Type B pancreatic cell (in vitro differentiated cells): ENCODE measurements around the gene DNAJA3. TPM values are rescaled to one million over a fixed set of nuclear protein-coding genes. Genes with fewer than 3 reads are reported as not detected.
A peak's percentile ranks its signal among the peaks of the same experiment; 100 is the strongest.

Experiments used
- DNase-seq: peaks from one replicate; pipeline ENCODE4 v3.0.0; 2021; ENCODE audit warnings: mixed read lengths; ENCODE audit not compliant: unreplicated experiment; ENCODE audit errors: extremely low spot score
- H3K27ac Mint-ChIP-seq: 2 replicates; pipeline ENCODE4 v1.8.0; 2021; ENCODE audit warnings: mild to moderate bottlenecking, mixed read lengths
- H3K27me3 Mint-ChIP-seq: 2 replicates; pipeline ENCODE4 v1.8.0; 2021; ENCODE audit warnings: mixed read lengths
- H3K36me3 Mint-ChIP-seq: 2 replicates; pipeline ENCODE4 v1.8.0; 2021; ENCODE audit warnings: mixed read lengths
- H3K4me1 Mint-ChIP-seq: one replicate; pipeline ENCODE4 v1.8.0; 2021; ENCODE audit warnings: mixed read lengths; ENCODE audit not compliant: unreplicated experiment
- H3K4me3 Mint-ChIP-seq: 2 replicates; pipeline ENCODE4 v1.8.0; 2021; ENCODE audit warnings: mild to moderate bottlenecking, mixed read lengths
- H3K9me3 Mint-ChIP-seq: 2 replicates; pipeline ENCODE4 v1.8.0; 2021; ENCODE audit warnings: mixed read lengths
- total RNA-seq: library from RNA; stranded (reverse); gene quantifications from 2 replicates; pipeline ENCODE4 v1.2.1, GENCODE V29; 2021; ENCODE audit warnings: low replicate concordance
- TF ChIP-seq, protein P1 (sequence below): fragments of 200-600 bp; sonication (generic); conservative IDR thresholded peaks from 2 replicates; pipeline ENCODE4 v1.5.0; 2021; ENCODE audit warnings: antibody characterized with exemption, mild to moderate bottlenecking

Gene DNAJA3
- total RNA-seq, 1 donor from 2014 or later = 46.5 TPM

DNA sequence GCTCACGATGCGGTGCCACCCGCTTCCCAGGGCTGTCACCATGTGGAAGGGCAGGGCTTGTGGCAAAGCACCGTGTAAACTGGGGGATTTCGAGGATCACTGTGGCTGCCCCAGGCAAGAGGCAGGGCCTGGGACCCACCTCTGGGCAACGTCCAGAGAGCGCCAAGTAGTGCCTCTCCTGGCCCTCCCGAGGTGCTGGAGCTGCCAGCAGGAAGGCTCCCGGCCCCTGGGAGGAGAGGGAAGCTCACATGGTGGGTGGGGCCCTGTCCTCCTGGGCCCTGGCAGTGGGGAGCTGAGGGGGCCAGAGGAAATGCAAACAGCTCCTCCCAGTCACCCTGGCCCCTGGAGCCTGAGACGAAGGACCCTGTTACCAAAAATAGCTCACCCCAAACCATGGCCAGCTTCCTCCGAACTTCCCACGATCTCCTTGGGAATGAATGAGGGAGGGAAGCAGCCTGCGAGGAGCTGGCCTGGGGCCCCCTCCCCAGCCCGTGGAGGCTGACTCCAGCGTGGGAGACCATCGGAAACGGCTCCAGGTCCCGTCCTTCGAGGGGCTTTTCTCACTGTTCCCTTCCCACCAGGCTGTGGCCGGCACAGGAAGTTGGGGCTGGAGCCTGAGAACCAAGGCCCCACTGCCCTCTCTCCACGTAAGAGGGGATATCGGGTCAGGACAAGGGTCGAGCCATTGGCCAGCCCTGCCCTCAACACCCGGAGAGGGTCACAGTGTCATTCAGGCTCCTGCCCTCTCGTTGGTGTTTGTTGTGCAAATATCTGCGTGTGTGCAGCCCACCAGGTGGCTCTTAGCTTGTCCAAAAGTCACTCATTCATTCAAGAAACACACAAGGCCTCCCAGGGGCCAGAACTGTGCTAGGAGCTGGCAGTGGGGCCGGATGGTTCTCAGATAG, 36.4 kb upstream of the DNAJA3 start:
- Mint-ChIP-seq H3K27ac (peak overlapping the region; percentile 72), H3K27me3 (no peaks in the 10 kb centered on the region), H3K36me3 (no peaks in the 10 kb centered on the region), H3K4me3 (no peak overlapping the region), H3K4me1 (peaks cover 22% of the 10 kb centered on the region), H3K9me3 (no peaks in the 10 kb centered on the region)
- no peak for DNase-seq
- TF ChIP-seq, protein P1, sequence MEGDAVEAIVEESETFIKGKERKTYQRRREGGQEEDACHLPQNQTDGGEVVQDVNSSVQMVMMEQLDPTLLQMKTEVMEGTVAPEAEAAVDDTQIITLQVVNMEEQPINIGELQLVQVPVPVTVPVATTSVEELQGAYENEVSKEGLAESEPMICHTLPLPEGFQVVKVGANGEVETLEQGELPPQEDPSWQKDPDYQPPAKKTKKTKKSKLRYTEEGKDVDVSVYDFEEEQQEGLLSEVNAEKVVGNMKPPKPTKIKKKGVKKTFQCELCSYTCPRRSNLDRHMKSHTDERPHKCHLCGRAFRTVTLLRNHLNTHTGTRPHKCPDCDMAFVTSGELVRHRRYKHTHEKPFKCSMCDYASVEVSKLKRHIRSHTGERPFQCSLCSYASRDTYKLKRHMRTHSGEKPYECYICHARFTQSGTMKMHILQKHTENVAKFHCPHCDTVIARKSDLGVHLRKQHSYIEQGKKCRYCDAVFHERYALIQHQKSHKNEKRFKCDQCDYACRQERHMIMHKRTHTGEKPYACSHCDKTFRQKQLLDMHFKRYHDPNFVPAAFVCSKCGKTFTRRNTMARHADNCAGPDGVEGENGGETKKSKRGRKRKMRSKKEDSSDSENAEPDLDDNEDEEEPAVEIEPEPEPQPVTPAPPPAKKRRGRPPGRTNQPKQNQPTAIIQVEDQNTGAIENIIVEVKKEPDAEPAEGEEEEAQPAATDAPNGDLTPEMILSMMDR = no peak

- Mint-ChIP-seq H3K27me3 (no peaks in the 10 kb centered on the region), H3K36me3 (peaks cover 3% of the 10 kb centered on the region), H3K27ac (peak overlapping the region; percentile 72), H3K9me3 (no peaks in the 10 kb centered on the region), H3K4me1 (peaks cover 19% of the 10 kb centered on the region), H3K4me3 (no peak overlapping the region)
- TF ChIP-seq, protein P1 = peak; percentile 24
- DNase-seq = no peak
Observed at GRCh38 chr16:4390266-4391260, 35.1 kb upstream of the DNAJA3 start.

- TF ChIP-seq, protein P1 = no peak
- Mint-ChIP-seq H3K4me1 (peaks cover 22% of the 10 kb centered on the region), H3K9me3 (no peaks in the 10 kb centered on the region), H3K27me3 (no peaks in the 10 kb centered on the region), H3K27ac (no peak overlapping the region), H3K4me3 (no peak overlapping the region), H3K36me3 (peaks cover 5% of the 10 kb centered on the region)
- DNase-seq = no peak
Observed at GRCh38 chr16:4391631-4392381, 33.9 kb upstream of the DNAJA3 start.

DNA sequence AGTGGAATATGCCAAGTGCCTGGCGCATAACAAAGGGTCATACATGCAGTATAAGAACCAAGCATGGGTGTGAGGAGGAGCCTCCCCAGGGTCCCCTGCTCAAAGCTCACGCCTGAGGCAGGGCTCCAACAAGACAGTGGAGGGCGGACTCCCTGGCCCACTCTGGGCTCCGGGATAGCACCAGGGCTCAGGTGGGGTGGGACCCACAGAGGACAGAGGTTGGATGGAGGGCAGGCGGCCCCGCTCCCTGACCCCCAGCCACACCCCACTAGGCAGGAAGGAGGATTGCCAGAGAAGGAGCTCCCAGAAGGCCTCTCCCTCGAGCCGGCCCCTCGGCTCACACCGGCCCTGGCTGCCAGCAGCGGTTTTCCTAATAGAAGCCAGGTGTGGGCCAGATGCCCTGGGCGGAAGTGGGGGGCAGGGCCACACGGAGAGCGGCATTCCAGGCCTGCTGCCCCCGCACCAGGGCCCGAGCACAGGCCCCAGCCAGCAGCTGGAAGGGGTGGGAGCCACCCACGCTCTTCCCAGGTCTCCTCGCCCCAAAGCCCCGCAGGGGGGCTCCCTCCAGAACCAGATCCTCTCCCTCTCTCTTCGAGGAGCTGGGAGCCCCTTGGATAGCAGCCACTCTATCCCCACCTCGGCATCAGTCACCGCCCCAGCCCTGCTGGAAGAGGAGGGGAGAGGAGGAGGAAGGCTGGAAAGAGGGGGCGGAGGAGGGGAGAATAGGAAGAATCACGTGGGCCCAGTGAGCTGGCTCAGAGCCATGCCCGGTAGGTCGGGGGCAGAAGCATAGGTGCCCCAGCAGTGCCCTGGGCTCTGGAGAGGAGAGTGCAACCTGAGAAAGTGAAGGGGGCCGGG, 33.1 kb upstream of the DNAJA3 start:
- DNase-seq = peak; percentile 86
- TF ChIP-seq, protein P1 = no peak
- Mint-ChIP-seq H3K27me3 (no peaks in the 10 kb centered on the region), H3K36me3 (peaks cover 5% of the 10 kb centered on the region), H3K9me3 (no peaks in the 10 kb centered on the region), H3K4me1 (peaks cover 22% of the 10 kb centered on the region), H3K27ac (peak overlapping the region; percentile 66), H3K4me3 (peak overlapping the region; percentile 34)
